Effector memory CD4-positive, alpha-beta T cell (primary cell): Measurements from ENCODE around the gene CDO1.
"Not testable (repeated sequence)": the region's sequence is repeated elsewhere in the genome, so short reads cannot be mapped to it uniquely, and the experiment has no call there.

Source experiments
- DNase-seq, 3 donors: peaks; one replicate each; pipeline ENCODE4 v3.0.0-alpha.2; 2020
- H3K27ac ChIP-seq: 2 replicates; pipeline ENCODE4 v1.7.0; 2013; ENCODE audit warnings: mild to moderate bottlenecking, low read length, moderate library complexity; ENCODE audit not compliant: insufficient read depth, poor library complexity, severe bottlenecking
- H3K27me3 ChIP-seq: replicated peaks from 2 replicates; pipeline ENCODE4 v1.7.0; 2013; ENCODE audit warnings: mild to moderate bottlenecking, low read length; ENCODE audit not compliant: insufficient read depth, control insufficient read depth, poor library complexity, severe bottlenecking
- H3K36me3 ChIP-seq: 2 replicates; pipeline ENCODE4 v1.7.0; 2013; ENCODE audit warnings: mild to moderate bottlenecking, low read length, moderate library complexity; ENCODE audit not compliant: control insufficient read depth, insufficient read depth
- H3K4me1 ChIP-seq: 2 replicates; pipeline ENCODE4 v1.7.0; 2013; ENCODE audit warnings: low read length, mild to moderate bottlenecking; ENCODE audit not compliant: control insufficient read depth, insufficient read depth, poor library complexity, severe bottlenecking
- H3K4me3 ChIP-seq: 2 replicates; pipeline ENCODE4 v1.7.0; 2013; ENCODE audit warnings: low read length, low read depth, mild to moderate bottlenecking; ENCODE audit not compliant: insufficient read depth, poor library complexity, severe bottlenecking
- H3K9me3 ChIP-seq: 2 replicates; pipeline ENCODE4 v1.7.0; 2013; ENCODE audit warnings: mild to moderate bottlenecking, low read length, moderate library complexity; ENCODE audit not compliant: control insufficient read depth

The CDO1 gene

DNA sequence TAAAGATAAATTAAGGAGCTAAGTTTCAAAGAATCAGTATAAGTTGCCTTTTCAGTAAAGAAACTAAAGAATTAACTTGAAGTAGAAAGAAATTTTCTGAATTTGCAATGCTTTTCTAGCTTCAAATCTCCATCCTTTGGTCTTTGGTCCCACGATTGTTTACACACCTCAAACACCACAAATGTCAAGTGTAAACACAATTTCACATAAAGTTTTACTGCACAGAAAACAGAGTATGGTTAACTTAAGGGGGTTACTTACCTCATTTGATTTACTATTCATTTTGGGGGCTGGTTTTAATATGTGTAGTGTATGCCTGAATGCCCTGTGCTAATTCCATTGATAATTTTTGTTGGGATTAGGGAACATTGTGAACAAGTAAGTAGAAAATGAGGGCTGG is 4.1 kb downstream of the CDO1 start:
- Histone ChIP-seq H3K9me3 (no peaks in the 10 kb centered on the region), H3K27ac (no peak overlapping the region), H3K4me1 (peaks cover 13% of the 10 kb centered on the region), H3K36me3 (no peaks in the 10 kb centered on the region), H3K27me3 (peaks cover 33% of the 10 kb centered on the region), H3K4me3 (no peak overlapping the region)
- no peak for DNase-seq

DNA sequence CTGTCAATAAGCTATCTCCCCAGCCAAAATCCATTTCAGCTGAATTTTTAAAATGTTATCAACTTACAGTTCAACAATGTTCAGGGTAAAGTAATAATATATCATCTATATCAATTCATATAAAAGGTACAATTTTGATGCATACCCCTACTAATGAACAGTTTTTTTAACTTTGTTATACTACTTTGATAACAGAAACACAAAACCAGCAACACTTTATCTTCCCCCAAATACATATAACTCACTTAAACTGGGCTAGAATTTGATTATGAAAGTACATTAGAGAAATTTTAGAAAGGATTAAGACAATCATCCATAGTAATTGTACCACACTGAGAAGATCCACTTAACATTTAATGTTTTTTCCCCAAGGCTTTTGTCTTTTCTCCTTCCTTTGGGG is 5.1 kb downstream of the CDO1 start:
- H3K27me3 ChIP-seq: peaks cover 29% of the 10 kb centered on the region
- no peak overlapping the region for H3K4me3 ChIP-seq
- H3K36me3 ChIP-seq: no peaks in the 10 kb centered on the region
- H3K4me1 ChIP-seq: peaks cover 8% of the 10 kb centered on the region
- H3K9me3 ChIP-seq: no peaks in the 10 kb centered on the region
- H3K27ac ChIP-seq: no peak overlapping the region
- DNase-seq: no peak

DNA sequence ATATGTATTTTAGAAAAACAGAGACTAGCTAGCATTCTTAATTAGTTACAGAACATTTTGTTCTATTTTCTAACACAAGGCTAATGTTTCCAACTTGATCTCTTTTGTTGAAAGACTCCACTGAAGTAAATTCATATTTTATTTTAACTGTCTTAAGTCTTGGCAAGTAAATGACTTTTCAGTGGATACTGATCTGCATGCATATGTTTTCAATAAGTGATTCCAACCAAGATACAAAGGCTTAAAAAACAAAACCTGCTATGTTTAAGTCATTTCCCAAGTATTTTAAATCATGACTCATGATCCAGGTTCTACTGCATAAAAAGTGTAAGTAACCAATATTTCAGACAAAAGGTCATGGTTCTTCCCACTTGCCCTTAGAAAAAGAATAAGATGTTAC is 5.7 kb downstream of the CDO1 start:
- peaks cover 2% of the 10 kb centered on the region for H3K4me1 ChIP-seq
- no peak overlapping the region for H3K27ac ChIP-seq
- H3K36me3 ChIP-seq: no peaks in the 10 kb centered on the region
- no peaks in the 10 kb centered on the region for H3K9me3 ChIP-seq
- peaks cover 22% of the 10 kb centered on the region for H3K27me3 ChIP-seq
- DNase-seq: no peak
- H3K4me3 ChIP-seq: no peak overlapping the region

DNA sequence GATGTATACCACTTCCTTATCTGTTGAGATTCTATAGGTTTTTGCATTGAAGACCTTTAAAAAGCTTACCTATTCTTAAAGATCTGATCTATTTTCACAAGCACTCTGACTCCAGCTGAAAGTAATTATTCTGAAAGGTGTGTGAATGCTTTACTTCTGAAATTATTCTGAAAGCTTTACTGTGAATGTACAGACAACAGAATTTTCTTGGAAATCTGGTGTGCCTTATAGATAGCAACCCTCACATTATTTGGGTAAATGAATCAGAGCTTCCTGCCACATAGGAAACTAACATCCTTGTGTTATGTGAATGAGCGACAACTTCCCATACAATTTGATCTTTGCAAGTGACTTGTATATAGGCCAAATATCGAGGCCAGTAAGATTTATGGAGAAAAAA is 6.5 kb downstream of the CDO1 start:
- no peaks in the 10 kb centered on the region for H3K4me1 ChIP-seq
- no peaks in the 10 kb centered on the region for H3K9me3 ChIP-seq
- no peaks in the 10 kb centered on the region for H3K36me3 ChIP-seq
- H3K27ac ChIP-seq: no peak overlapping the region
- no peak overlapping the region for H3K4me3 ChIP-seq
- no peak for DNase-seq
- H3K27me3 ChIP-seq: peaks cover 16% of the 10 kb centered on the region

DNA sequence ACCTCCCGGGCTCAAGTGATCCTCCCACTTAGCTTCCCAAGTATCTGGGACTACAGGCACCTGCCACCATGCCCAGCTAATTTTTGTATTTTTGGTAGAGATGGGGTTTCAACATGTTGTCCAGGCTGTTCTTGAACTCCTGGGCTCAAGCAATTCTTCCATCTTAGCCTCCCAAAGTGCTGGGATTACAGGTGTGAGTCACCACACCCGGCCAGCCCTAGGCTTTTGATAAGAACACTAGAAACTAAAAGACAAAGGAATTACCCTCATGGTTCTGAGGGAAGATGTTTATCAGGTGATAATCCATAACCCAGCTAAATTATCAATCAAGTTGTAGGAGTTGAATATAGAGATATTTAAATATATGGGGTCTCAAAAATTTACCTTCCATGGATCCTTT is 8.4 kb downstream of the CDO1 start:
- not testable (repeated sequence) for H3K27ac ChIP-seq, H3K4me3 ChIP-seq, H3K4me1 ChIP-seq, H3K27me3 ChIP-seq, H3K9me3 ChIP-seq, H3K36me3 ChIP-seq, DNase-seq

DNA sequence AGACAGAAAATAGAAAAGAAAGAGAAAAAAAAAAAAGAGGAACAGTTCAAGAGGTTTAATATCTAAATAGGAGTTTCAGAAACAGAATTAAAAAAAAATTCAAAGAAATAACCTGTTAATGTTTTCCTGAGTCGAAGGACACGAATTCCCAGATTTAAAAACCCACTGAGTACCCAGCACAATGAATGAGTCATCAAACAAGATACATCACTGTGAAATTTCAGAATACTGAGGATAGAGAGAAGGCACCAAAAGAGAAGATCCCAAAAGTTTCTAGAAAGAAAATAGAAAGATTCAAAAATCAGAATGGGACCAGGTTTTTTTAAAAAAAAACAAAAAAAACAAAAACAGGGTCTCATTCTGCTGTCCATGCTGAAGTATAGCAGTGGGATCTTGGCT is 8.8 kb downstream of the CDO1 start:
- Histone ChIP-seq H3K9me3 (no peaks in the 10 kb centered on the region), H3K27ac (no peak overlapping the region), H3K36me3 (no peaks in the 10 kb centered on the region), H3K27me3 (peaks cover 8% of the 10 kb centered on the region), H3K4me1 (no peaks in the 10 kb centered on the region), H3K4me3 (no peak overlapping the region)
- DNase-seq: no peak

DNA sequence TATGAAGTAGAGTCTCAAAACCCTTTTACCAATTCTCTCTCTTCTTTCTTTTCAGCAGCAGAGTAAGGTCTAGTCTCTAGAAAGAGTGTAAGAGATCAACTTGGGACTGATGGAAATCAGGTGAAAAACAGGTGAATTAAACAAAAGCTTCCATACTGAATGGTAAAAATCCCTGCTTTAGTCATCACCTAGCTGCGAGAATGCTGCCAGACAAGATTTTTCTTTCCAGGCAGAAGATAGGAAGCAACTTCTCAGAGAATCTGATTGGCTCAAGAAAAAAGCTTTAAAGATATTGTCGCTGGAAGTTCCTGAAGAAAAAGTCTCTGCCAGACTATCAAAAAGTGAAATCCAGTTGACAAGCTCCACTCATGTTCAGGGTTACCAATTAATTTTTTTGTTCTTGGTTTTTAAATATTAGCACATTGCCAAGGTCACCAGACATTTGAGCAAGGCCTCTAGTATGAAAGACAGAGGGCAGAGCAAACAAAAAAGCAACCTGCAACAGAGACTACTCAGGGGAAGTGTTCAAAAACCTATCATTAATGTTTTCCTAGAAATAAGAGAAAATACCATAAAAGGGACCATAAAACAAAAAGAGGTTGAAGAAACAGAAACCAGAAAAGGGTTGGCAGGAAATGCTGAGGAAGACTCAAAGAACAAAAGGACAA is 9.3 kb downstream of the CDO1 start:
- no peaks in the 10 kb centered on the region for H3K4me1 ChIP-seq
- no peak overlapping the region for H3K27ac ChIP-seq
- no peaks in the 10 kb centered on the region for H3K9me3 ChIP-seq
- H3K27me3 ChIP-seq: peaks cover 7% of the 10 kb centered on the region
- H3K4me3 ChIP-seq: no peak overlapping the region
- H3K36me3 ChIP-seq: no peaks in the 10 kb centered on the region
- DNase-seq: no peak

DNA sequence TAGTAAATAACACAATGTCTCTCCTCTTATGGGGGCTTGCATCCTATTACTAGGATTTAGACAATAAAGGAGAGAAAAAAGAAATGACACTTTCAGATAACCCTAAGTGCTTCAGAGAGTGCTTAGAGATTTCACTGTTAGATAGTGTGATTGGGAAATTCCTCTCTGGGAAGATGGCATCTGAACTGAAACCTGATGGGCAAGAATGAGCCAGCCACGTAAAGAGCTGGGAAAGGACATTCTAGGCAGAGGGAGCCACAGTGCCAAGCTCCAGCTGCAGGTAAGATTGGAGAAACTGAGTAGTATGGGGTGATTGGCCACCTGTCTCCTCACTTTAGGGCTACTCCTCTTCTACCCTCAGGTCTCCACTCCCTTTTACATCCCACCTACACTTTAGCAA is 14.5 kb downstream of the CDO1 start:
- Histone ChIP-seq H3K4me3 (no peak overlapping the region), H3K9me3 (no peaks in the 10 kb centered on the region), H3K4me1 (no peaks in the 10 kb centered on the region), H3K27me3 (no peaks in the 10 kb centered on the region), H3K27ac (no peak overlapping the region), H3K36me3 (no peaks in the 10 kb centered on the region)
- DNase-seq: no peak

DNA sequence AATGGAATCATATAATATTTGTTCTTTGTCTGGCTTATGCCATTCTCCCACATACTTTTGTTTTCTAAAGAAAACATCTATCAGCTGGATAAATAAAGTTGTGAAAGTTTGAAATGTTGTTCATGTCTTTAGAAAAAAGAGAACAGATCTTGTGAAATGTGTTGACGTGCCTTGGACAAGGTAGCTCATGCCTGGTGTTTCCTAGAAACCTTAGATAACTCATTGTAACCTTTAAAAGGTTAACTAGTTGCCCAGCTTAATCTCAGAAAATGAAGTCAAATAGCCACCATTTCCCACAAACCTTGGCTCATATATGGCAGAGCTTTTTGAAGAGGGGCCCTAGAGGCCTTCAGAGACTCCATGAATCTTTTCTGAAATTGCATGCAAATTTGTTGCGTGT is 15.3 kb downstream of the CDO1 start:
- Histone ChIP-seq H3K27me3 (no peaks in the 10 kb centered on the region), H3K4me3 (no peak overlapping the region), H3K9me3 (no peaks in the 10 kb centered on the region), H3K36me3 (no peaks in the 10 kb centered on the region), H3K4me1 (no peaks in the 10 kb centered on the region), H3K27ac (no peak overlapping the region)
- DNase-seq: no peak

DNA sequence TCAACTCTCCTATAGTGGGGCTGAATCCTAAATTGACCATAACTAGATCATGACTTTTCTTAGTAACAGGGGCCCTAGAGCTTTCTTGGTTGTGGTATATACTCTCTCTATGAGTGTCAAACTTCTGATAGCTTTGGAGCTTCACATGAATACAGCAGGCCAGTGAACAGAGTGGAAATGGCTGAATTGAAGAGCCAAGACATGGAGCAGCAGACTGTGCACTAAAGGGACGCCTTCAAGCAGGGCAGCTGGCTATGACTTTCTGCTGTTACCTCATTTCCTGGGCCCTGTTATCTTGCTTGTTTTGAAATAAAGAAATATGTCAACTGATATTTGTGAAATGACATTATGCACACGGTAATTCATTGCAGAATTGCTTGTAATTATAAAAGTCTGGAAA is 16.4 kb downstream of the CDO1 start:
- DNase-seq: no peak
- no peaks in the 10 kb centered on the region for H3K36me3 ChIP-seq
- H3K27ac ChIP-seq: no peak overlapping the region
- no peaks in the 10 kb centered on the region for H3K27me3 ChIP-seq
- H3K9me3 ChIP-seq: no peaks in the 10 kb centered on the region
- H3K4me1 ChIP-seq: no peaks in the 10 kb centered on the region
- H3K4me3 ChIP-seq: no peak overlapping the region
